HG02938 (cell line): ENCODE data around the gene TYK2.
A peak's percentile ranks its signal among the peaks of the same experiment; 100 is the strongest.
"Not testable (repeated sequence)": the region's sequence is repeated elsewhere in the genome, so short reads cannot be mapped to it uniquely, and the experiment has no call there.

Source experiments
- ATAC-seq: cut with Tn5 transposase; IDR thresholded peaks from one replicate; pipeline ENCODE4 v1.9.1; 2021; ENCODE audit warnings: mild to moderate bottlenecking, moderate library complexity; ENCODE audit not compliant: unreplicated experiment

Gene TYK2

GRCh38 chr19:10336725-10337124 lies 43.6 kb downstream of the TYK2 start:
- ATAC-seq = not testable (repeated sequence)

GRCh38 chr19:10335352-10335985 lies 44.9 kb downstream of the TYK2 start:
- no peak for ATAC-seq

GRCh38 chr19:10334588-10335351 lies 45.6 kb downstream of the TYK2 start:
- ATAC-seq = no peak

DNA sequence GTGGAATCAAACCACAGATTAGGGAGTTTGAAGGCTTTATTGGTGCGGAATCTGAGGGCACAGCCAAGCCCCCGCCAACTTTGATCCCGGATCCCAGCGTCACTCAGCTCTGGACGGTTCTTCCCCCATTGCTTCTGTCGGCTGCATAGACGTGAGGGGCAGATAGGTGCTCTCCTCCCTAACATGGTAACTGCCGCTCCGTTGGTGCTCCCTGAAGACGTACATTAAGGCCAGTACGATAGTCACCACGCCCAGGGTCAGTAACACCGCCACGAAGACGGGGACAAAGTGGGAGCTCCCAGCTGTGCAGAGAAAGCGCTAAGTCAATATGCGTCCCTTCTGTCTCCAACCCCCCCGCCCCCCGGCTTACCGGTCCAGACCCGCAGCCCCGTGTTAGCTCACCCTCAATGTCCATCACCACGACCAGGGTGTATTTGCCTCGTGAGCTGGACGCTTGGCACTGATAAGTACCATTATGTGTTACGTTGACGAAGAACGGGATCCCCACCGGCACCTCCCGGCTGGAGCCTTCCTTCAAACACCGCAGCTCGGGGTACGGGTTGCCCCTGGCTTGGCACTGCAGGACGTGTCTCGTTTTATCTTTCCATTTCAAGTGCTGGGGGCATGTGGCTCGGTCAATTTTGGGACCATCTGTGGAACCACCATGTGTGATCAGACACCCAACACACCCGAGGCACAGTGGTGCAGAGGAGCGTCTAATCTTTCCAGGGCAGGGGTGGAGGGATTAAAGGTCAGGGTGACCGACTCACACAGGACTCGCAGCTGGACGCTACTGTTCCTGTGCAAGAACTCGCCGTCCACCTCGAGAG lies 46.4 kb downstream of the TYK2 start:
- peak; percentile 20 for ATAC-seq

GRCh38 chr19:10332965-10333757 lies 47.2 kb downstream of the TYK2 start, which contains the start of gene RAVER1:
TSS of gene RAVER1 (minus strand) at chr19:10333529. CDS start at chr19:10333507, 22 bp downstream.
- peak; percentile 74 for ATAC-seq

GRCh38 chr19:10332158-10332964 lies 48.0 kb downstream of the TYK2 start:
- no peak for ATAC-seq

DNA sequence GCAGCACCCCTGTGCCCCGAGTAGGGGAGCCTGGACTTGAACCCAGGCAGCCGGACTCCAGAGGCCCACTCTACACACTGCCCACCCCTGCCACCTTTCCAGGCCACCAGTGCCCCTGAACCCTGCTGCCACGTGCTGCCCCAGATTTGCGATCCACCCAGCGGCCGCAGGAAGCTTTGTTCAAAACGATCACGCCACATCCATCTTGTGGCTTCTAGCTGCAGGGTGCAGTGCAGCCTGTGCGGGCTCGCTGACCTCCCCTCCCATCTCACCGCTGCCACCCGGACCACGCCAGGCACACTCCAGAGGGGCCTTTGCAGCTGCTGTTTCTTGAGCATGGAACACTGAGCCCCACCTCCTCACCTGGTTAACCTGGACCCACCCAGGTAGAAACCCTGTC lies 50.8 kb downstream of the TYK2 start:
- no peak for ATAC-seq

- no peak for ATAC-seq
Measured at GRCh38 chr19:10328558-10329429, 51.6 kb downstream of the TYK2 start.

DNA sequence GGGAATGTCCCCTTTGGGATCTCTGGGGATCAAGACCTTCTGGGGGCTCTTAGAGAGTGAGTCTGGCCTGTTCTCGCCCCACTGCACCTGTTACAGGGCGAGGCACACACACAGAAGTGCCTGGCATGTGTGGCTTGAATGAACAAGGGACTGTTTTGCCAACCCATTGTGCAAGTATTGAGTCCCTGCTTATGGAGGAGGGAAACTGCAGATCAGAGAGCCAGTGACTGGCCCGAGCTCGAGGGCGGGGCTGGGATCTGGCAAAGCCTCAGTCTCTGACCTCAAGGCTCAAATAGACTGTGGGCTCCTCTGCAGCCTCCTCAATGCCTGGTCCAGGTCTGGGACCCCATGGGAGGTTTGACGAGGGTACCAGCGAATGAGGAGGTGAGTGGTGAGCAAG lies 52.6 kb downstream of the TYK2 start:
- ATAC-seq = no peak

- no peak for ATAC-seq
Measured at GRCh38 chr19:10325732-10326131, 54.6 kb downstream of the TYK2 start.

DNA sequence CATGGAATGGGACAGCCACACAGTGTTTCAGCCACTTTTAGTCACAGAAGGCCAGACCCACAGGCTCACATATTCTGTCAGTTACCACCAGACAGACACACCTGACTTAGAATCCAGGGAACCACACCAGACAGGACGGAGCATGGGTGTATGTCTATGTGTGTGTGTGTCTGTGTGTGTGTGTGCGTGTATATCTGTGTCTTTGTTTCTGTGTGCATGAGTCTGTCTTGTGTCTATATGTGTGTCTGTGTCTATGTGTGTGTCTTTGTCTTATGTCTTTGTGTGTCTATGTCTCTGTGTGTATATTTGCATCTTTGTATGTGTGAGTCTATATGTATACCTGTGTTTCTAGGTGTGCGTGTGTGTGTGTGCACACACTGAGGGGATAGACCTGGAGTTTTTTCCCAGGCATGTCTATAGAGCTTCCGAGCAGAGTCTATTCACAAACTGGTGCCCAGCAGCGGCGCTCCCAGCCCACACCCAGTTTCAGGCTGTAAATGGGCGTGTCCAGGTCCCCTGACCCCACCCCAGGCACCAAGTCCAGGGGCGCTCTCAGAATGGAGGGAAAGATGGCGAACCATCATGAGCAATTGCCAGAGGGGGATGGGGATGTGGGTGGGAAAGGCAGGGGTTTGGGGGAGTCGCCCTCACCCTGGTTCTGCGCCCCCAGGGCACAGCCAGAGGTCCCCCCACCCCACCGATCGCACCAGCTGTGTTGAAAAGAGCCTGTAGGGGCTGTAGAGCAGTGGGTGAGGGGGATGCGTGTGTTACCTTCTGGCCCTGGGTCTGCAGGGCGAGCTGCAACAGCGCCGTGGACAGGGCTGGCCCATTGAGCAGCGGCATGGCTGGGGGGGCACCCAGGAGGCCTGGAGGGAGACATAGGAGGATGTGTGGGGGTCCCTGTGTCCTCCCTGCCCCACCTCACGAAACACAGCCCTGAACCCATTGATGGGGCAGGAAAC lies 58.2 kb downstream of the TYK2 start:
- no peak for ATAC-seq

GRCh38 chr19:10321417-10321797 lies 59.0 kb downstream of the TYK2 start:
- no peak for ATAC-seq

DNA sequence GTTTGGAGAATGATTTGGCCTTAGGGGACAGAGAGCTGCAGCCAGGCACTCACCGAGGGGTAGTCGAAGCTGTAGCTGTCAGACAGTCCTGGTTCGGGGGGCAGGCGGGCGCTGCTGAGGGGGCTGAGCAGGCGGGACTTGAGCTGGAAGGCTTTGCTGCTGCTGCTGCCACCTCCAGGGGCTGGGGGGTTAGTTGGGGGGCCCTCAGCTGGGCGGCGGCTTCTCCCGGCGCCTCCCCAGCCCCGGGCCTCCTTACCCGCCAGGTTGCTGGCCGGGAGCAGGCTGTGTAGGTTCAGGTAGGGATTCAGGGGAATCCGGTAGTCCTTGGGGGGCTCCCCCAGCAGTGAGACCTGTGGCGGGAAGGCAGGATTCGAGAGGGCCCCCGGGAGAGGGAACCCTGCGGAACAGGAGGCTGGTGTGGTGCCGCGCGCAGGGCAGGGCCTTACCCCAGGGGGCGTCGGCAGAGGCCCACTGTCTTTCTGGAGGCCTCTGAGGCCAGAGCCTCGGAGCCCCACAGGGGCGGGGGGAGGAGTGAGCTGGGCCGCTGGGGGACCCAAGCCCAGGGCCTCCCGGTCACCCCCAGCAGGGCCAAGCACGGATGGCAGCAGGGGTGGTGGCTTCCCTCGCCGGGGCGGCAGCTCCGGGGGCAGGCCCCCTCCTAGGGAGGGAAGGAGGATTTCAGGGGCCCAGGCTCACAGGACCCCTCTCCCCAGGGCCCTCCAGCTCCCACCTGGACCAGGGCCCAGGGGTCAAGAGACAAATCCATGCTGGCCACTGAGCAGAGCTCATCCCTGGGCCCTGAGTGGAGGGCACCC lies 59.6 kb downstream of the TYK2 start:
- no peak for ATAC-seq

DNA sequence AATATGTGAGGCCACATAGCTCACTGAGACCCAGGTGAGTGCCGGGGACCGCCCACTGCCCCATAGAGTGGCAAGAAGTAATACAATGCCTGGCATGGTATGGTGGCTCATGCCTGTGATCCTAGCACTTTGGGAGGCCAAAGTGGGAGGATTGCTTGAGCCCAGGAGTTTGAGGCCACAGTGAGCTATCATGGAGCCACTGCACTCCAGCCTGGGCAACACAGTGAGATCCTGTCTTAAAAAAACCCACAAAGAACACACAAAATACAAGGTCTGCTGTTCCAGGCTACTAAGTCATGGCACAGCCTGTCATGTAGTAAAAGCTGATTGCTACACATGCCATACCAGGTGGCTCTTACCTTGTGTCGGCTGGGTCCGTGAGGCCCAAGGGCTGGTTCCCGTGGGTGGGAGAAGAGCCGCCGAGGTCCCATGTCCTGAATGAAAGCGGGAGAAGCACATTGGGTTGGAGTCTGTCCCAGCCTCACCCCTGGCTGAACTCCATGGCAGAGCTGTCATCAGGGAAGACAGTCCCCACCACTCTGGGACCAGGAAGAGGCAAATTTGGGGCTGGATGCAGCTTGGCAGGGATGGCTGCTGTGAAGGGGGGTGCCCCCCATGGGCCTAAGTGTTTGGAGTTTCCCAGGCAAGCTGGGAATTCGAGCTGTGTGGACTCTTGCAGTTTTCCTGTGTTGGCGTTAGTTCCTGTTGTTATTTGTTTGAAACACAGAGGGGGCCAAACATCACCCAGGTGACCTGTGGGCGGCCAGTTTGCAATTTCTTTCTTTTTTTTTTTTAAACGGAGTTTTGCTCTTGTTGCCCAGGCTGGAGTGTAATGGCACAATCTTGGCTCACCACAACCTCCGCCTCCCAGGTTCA lies 61.3 kb downstream of the TYK2 start:
- no peak for ATAC-seq

DNA sequence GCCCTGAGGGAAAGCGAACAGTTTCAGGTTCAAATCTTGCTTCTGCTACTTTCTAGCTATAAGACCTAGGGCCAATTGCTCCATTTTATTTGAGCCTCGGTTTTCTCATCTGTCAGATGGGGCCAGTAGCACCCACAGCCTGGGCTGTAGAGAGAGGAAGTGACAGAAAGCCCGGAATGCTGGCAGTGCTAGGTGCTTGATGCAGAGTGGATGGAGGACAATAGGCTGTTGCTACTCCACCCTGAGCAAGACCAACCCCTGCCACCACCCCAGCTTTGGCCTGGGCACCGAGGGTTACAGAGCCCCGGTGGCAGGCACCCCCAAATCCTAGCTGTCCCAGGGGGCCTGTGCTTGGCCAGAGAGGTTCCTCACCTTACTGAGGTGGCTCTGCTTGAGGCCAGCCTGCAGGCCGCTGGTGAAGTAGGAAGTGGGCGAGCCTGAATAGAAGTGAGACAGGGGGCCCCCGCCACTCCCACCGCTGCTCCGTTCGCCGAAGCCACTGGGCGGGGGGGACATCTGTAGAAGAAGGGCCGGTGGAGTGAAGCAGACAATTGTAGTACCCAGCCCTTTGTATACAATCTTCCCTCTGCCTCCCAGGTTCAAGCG lies 62.4 kb downstream of the TYK2 start:
- ATAC-seq = no peak
